GM23338 (cell line): Measurements from ENCODE around the gene MACF1. TPM values are rescaled to one million over a fixed set of nuclear protein-coding genes. Genes with fewer than 3 reads are reported as not detected.

ENCODE experiments used
- ATAC-seq: fragments of 200-7000 bp; cut with Tn5 transposase; 3 replicates; pipeline ENCODE4 v1.9.1; 2020
- DNase-seq: peaks from one replicate; pipeline ENCODE4 v3.0.0-alpha.2; 2015; ENCODE audit warnings: low spot score
- H2AFZ ChIP-seq: fragments of 200-600 bp; sonication (generic); 2 replicates; pipeline ENCODE4 v1.8.0; 2016; ENCODE audit warnings: antibody characterized with exemption, mild to moderate bottlenecking, moderate library complexity
- H3F3A ChIP-seq: fragments of 200-600 bp; sonication (generic); replicated peaks from 2 replicates; pipeline ENCODE4 v1.8.0; 2017; ENCODE audit warnings: antibody characterized with exemption, mixed run types, low read depth
- H3K27ac ChIP-seq: fragments of 200-600 bp; sonication (generic); 2 replicates; pipeline ENCODE4 v1.6.1; 2016; ENCODE audit warnings: low read depth
- H3K27me3 ChIP-seq: fragments of 200-600 bp; sonication (generic); 2 replicates; pipeline ENCODE4 v1.8.0; 2016; ENCODE audit warnings: mild to moderate bottlenecking, mixed run types, moderate library complexity; ENCODE audit not compliant: insufficient read depth
- H3K36me3 ChIP-seq: fragments of 200-600 bp; sonication (generic); 2 replicates; pipeline ENCODE4 v1.8.0; 2016; ENCODE audit warnings: mild to moderate bottlenecking; ENCODE audit not compliant: insufficient read depth
- H3K4me1 ChIP-seq: fragments of 200-600 bp; sonication (generic); 2 replicates; pipeline ENCODE4 v1.8.0; 2016; ENCODE audit warnings: mild to moderate bottlenecking, moderate library complexity; ENCODE audit not compliant: insufficient read depth
- H3K4me2 ChIP-seq: fragments of 200-600 bp; sonication (generic); 2 replicates; pipeline ENCODE4 v1.7.1; 2017; ENCODE audit warnings: mixed run types
- H3K4me3 ChIP-seq: fragments of 200-600 bp; sonication (generic); 2 replicates; pipeline ENCODE4 v1.6.1; 2016; ENCODE audit warnings: mixed run types
- H3K79me2 ChIP-seq: fragments of 200-600 bp; sonication (generic); replicated peaks from 2 replicates; pipeline ENCODE4 v1.8.0; 2017; ENCODE audit warnings: mild to moderate bottlenecking; ENCODE audit not compliant: insufficient read depth
- H3K9me2 ChIP-seq: fragments of 200-600 bp; sonication (generic); 2 replicates; pipeline ENCODE4 v1.8.0; 2017; ENCODE audit not compliant: insufficient read depth
- H4K20me1 ChIP-seq: fragments of 200-600 bp; sonication (generic); replicated peaks from 2 replicates; pipeline ENCODE4 v1.8.0; 2017; ENCODE audit warnings: mild to moderate bottlenecking; ENCODE audit not compliant: insufficient read depth
- H3K27ac Mint-ChIP-seq: 2 replicates; pipeline ENCODE4 v1.8.0; 2020; ENCODE audit warnings: inconsistent platforms, mild to moderate bottlenecking, moderate library complexity, mixed read lengths
- H3K27me3 Mint-ChIP-seq: 3 replicates; pipeline ENCODE4 v1.8.0; 2022; ENCODE audit warnings: low read depth, mild to moderate bottlenecking, moderate library complexity, mixed read lengths, inconsistent platforms; ENCODE audit not compliant: insufficient read depth, poor library complexity
- H3K36me3 Mint-ChIP-seq: 3 replicates; pipeline ENCODE4 v1.8.0; 2021; ENCODE audit warnings: low read depth, mild to moderate bottlenecking, inconsistent platforms, moderate library complexity, mixed read lengths
- H3K4me1 Mint-ChIP-seq: 3 replicates; pipeline ENCODE4 v1.8.0; 2020; ENCODE audit warnings: mild to moderate bottlenecking, inconsistent platforms, mixed read lengths
- H3K4me3 Mint-ChIP-seq: 3 replicates; pipeline ENCODE4 v1.8.0; 2021; ENCODE audit warnings: moderate library complexity, mild to moderate bottlenecking, inconsistent platforms, mixed read lengths
- H3K9me3 Mint-ChIP-seq: 3 replicates; pipeline ENCODE4 v1.8.0; 2020; ENCODE audit warnings: moderate library complexity, mild to moderate bottlenecking, inconsistent platforms, mixed read lengths
- CTCF ChIP-seq, 2 experiments: fragments of 200-600 bp in 1 of 2; sonication (generic) in 1 of 2; conservative IDR thresholded peaks; 2 replicates each; pipeline versions ENCODE4 v1.5.1 to v1.6.1; 2016 to 2017; ENCODE audit warnings: antibody characterized with exemption in 2 of 2, low read depth in 2 of 2, mild to moderate bottlenecking in 2 of 2, moderate library complexity in 1 of 2
- EZH2phosphoT487 ChIP-seq: fragments of 200-600 bp; sonication (generic); IDR thresholded peaks from one replicate; pipeline ENCODE4 v1.8.1; 2018; ENCODE audit warnings: antibody characterized with exemption; ENCODE audit not compliant: unreplicated experiment
- JUNB ChIP-seq: IDR thresholded peaks from one replicate; pipeline ENCODE4 v1.6.1; 2016; ENCODE audit warnings: antibody characterized with exemption; ENCODE audit not compliant: unreplicated experiment
- NANOG ChIP-seq: IDR thresholded peaks from 2 replicates; pipeline ENCODE4 v1.6.1; 2016; ENCODE audit warnings: antibody characterized with exemption, borderline replicate concordance
- POLR2AphosphoS5 ChIP-seq: IDR thresholded peaks from 2 replicates; pipeline ENCODE4 v1.6.1; 2016; ENCODE audit warnings: antibody characterized with exemption, low read depth
- STAT1 ChIP-seq: IDR thresholded peaks from one replicate; pipeline ENCODE4 v1.6.1; 2016; ENCODE audit warnings: antibody characterized with exemption; ENCODE audit not compliant: unreplicated experiment
- ZNF331 ChIP-seq: fragments of 250-450 bp; sonication (Bioruptor Pico); IDR thresholded peaks from 2 replicates; pipeline ENCODE4 v1.5.0; 2020; ENCODE audit warnings: low read depth, mild to moderate bottlenecking, moderate library complexity
- polyA plus RNA-seq: library from polyadenylated mRNA; unstranded; fragments of >200 nt; fragmentation: Nextera tagmentation; extraction: Ambion mirVana; gene quantifications from 2 replicates; pipeline ENCODE4 v1.2.1, GENCODE V29; 2016
- total RNA-seq: library from RNA; depleted of rRNA; stranded (reverse); fragments of >200 nt; shearing (Covaris generic); gene quantifications from 2 replicates; pipeline ENCODE4 v1.2.3, GENCODE V29; 2014
- TF ChIP-seq, protein P1 (sequence below): fragments of 250-450 bp; sonication (Bioruptor Pico); IDR thresholded peaks from 2 replicates; pipeline ENCODE4 v1.5.0; 2020; ENCODE audit warnings: mild to moderate bottlenecking, moderate library complexity
- TF ChIP-seq, protein P2 (sequence below): IDR thresholded peaks from one replicate; pipeline ENCODE4 v1.6.1; 2018; ENCODE audit warnings: antibody characterized with exemption; ENCODE audit not compliant: unreplicated experiment

The MACF1 gene
- total and polyA plus RNA-seq, 2 experiments from 2014 or later = 104 to 399 TPM

DNA sequence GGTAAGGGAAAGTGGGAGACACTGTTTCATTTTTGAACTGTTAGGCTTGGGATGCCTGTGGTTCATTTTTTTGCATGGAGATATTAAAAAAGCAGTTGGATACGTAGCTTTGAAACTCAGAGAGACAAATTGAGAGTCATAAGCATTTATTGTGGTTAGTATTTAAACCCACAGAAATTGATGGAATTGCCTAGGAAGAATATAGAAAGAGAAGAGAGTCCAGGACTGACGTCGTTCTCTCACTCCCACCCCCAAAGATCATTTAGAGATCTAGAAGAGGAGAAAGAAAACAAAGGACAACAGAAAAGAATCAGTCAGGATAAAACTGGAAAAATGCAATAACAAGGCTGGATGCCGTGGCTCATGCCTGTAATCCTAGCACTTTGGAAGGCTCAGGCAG lies 213.7 kb downstream of the MACF1 start (continued):
- TF ChIP-seq, protein P1, sequence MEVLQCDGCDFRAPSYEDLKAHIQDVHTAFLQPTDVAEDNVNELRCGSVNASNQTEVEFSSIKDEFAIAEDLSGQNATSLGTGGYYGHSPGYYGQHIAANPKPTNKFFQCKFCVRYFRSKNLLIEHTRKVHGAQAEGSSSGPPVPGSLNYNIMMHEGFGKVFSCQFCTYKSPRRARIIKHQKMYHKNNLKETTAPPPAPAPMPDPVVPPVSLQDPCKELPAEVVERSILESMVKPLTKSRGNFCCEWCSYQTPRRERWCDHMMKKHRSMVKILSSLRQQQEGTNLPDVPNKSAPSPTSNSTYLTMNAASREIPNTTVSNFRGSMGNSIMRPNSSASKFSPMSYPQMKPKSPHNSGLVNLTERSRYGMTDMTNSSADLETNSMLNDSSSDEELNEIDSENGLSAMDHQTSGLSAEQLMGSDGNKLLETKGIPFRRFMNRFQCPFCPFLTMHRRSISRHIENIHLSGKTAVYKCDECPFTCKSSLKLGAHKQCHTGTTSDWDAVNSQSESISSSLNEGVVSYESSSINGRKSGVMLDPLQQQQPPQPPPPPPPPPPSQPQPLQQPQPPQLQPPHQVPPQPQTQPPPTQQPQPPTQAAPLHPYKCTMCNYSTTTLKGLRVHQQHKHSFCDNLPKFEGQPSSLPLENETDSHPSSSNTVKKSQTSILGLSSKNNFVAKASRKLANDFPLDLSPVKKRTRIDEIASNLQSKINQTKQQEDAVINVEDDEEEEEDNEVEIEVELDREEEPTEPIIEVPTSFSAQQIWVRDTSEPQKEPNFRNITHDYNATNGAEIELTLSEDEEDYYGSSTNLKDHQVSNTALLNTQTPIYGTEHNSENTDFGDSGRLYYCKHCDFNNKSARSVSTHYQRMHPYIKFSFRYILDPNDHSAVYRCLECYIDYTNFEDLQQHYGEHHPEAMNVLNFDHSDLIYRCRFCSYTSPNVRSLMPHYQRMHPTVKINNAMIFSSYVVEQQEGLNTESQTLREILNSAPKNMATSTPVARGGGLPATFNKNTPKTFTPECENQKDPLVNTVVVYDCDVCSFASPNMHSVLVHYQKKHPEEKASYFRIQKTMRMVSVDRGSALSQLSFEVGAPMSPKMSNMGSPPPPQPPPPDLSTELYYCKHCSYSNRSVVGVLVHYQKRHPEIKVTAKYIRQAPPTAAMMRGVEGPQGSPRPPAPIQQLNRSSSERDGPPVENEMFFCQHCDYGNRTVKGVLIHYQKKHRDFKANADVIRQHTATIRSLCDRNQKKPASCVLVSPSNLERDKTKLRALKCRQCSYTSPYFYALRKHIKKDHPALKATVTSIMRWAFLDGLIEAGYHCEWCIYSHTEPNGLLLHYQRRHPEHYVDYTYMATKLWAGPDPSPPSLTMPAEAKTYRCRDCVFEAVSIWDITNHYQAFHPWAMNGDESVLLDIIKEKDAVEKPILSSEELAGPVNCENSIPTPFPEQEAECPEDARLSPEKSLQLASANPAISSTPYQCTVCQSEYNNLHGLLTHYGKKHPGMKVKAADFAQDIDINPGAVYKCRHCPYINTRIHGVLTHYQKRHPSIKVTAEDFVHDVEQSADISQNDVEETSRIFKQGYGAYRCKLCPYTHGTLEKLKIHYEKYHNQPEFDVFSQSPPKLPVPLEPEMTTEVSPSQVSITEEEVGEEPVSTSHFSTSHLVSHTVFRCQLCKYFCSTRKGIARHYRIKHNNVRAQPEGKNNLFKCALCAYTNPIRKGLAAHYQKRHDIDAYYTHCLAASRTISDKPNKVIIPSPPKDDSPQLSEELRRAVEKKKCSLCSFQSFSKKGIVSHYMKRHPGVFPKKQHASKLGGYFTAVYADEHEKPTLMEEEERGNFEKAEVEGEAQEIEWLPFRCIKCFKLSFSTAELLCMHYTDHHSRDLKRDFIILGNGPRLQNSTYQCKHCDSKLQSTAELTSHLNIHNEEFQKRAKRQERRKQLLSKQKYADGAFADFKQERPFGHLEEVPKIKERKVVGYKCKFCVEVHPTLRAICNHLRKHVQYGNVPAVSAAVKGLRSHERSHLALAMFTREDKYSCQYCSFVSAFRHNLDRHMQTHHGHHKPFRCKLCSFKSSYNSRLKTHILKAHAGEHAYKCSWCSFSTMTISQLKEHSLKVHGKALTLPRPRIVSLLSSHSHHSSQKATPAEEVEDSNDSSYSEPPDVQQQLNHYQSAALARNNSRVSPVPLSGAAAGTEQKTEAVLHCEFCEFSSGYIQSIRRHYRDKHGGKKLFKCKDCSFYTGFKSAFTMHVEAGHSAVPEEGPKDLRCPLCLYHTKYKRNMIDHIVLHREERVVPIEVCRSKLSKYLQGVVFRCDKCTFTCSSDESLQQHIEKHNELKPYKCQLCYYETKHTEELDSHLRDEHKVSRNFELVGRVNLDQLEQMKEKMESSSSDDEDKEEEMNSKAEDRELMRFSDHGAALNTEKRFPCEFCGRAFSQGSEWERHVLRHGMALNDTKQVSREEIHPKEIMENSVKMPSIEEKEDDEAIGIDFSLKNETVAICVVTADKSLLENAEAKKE (CRISPR knock-in tag) = no peak

DNA sequence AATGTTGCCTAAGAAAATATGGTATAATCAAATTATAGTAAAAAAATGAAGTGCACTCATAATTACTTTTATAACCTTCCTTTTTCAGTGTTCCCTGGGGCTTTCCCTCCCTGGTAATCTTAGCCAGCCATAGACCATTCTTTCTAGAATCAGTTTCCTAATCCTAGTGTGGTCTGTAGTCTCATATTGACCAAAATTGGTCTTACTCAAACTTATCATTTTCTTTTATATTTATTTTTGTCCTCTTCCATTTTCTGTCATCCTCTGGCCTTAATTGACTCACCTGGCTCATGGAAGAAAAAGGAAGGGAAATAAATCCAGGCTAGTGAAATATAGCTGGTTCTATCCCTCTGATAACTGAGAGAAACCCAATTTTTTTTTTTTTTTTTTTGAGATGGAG lies 216.0 kb downstream of the MACF1 start:
- H3K4me3 ChIP-seq = no peak overlapping the region
- H3K27me3 ChIP-seq = no peaks in the 10 kb centered on the region
- Mint-ChIP-seq H3K4me3 (no peak overlapping the region), H3K36me3 (peaks cover 73% of the 10 kb centered on the region), H3K27ac (no peak overlapping the region), H3K27me3 (peaks cover 1% of the 10 kb centered on the region), H3K4me1 (peaks cover 6% of the 10 kb centered on the region; the same call in 2 of the 3 replicates), H3K9me3 (no peaks in the 10 kb centered on the region; the same call in 2 of the 3 replicates)
- peaks cover 3% of the 10 kb centered on the region; the same call in 1 of the 2 replicates for H3K4me1 ChIP-seq
- no peak overlapping the region for H2AFZ ChIP-seq
- H3K79me2 ChIP-seq = peaks cover 74% of the 10 kb centered on the region
- peaks cover 39% of the 10 kb centered on the region for H3K36me3 ChIP-seq
- no peak overlapping the region for H3K4me2 ChIP-seq
- DNase-seq (no peak), ATAC-seq (no peak)
- H3F3A ChIP-seq = no peaks in the 10 kb centered on the region; the same call in 1 of the 2 replicates
- no peak overlapping the region for H3K27ac ChIP-seq
- no peaks in the 10 kb centered on the region for H3K9me2 ChIP-seq
- H4K20me1 ChIP-seq = peaks cover 33% of the 10 kb centered on the region
- TF ChIP-seq POLR2AphosphoS5 (no peak), CTCF (conservative IDR thresholded peaks at IDR 0.05; ENCODE audit: low read depth in 2 of 2) (no peak), JUNB (no peak), EZH2phosphoT487 (no peak), STAT1 (no peak), ZNF331 (CRISPR knock-in tag) (no peak), NANOG (no peak)
- TF ChIP-seq, protein P2, sequence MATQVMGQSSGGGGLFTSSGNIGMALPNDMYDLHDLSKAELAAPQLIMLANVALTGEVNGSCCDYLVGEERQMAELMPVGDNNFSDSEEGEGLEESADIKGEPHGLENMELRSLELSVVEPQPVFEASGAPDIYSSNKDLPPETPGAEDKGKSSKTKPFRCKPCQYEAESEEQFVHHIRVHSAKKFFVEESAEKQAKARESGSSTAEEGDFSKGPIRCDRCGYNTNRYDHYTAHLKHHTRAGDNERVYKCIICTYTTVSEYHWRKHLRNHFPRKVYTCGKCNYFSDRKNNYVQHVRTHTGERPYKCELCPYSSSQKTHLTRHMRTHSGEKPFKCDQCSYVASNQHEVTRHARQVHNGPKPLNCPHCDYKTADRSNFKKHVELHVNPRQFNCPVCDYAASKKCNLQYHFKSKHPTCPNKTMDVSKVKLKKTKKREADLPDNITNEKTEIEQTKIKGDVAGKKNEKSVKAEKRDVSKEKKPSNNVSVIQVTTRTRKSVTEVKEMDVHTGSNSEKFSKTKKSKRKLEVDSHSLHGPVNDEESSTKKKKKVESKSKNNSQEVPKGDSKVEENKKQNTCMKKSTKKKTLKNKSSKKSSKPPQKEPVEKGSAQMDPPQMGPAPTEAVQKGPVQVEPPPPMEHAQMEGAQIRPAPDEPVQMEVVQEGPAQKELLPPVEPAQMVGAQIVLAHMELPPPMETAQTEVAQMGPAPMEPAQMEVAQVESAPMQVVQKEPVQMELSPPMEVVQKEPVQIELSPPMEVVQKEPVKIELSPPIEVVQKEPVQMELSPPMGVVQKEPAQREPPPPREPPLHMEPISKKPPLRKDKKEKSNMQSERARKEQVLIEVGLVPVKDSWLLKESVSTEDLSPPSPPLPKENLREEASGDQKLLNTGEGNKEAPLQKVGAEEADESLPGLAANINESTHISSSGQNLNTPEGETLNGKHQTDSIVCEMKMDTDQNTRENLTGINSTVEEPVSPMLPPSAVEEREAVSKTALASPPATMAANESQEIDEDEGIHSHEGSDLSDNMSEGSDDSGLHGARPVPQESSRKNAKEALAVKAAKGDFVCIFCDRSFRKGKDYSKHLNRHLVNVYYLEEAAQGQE = no peak
